HG03025 (cell line): ENCODE data around the gene SMTNL2.

ENCODE experiments used
- ATAC-seq: cut with Tn5 transposase; IDR thresholded peaks from one replicate; pipeline ENCODE4 v1.9.1; 2021; ENCODE audit warnings: mild to moderate bottlenecking, moderate library complexity; ENCODE audit not compliant: unreplicated experiment, low FRiP score

SMTNL2 gene

DNA sequence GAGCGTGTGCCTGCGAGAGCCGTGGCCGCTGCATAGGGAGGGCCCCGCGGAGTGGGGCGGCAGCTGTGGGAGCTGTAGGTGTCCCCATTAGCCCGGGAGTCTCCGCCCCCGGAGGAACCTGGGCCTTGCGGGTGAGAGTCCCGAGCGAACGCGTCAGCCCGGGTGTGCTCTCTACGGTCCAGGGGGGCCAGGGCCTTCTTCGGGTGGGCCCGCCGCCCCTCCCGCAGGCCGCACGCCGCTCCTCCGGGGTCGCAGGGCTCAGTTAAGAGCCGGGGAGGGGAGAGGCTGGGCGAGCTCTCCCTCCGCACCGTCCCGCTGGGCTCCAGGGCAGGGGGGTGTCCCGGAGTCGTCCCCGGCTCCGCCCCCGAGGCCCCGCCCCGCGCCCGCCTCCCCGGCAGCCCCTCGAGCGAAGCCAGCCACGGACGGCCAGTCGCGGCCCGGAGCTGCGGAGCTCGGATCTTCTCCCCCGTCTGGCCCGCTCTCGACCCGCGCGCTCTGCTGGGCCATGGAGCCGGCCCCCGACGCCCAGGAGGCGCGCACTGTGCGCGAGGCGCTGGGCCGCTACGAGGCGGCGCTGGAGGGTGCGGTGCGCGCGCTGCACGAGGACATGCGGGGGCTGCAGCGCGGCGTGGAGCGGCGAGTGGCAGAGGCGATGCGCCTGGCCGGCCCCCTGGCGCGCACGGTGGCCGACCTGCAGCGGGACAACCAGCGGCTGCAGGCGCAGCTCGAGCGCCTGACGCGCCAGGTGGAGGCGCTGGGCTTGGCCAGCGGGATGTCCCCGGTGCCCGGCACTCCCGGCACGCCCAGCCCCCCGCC, at the start of gene SMTNL2:
Gene SMTNL2 (plus strand): TSS at position 429 of the 816 bp plus-strand sequence. CDS start 77 bp downstream, at position 506.
- no peak for ATAC-seq

DNA sequence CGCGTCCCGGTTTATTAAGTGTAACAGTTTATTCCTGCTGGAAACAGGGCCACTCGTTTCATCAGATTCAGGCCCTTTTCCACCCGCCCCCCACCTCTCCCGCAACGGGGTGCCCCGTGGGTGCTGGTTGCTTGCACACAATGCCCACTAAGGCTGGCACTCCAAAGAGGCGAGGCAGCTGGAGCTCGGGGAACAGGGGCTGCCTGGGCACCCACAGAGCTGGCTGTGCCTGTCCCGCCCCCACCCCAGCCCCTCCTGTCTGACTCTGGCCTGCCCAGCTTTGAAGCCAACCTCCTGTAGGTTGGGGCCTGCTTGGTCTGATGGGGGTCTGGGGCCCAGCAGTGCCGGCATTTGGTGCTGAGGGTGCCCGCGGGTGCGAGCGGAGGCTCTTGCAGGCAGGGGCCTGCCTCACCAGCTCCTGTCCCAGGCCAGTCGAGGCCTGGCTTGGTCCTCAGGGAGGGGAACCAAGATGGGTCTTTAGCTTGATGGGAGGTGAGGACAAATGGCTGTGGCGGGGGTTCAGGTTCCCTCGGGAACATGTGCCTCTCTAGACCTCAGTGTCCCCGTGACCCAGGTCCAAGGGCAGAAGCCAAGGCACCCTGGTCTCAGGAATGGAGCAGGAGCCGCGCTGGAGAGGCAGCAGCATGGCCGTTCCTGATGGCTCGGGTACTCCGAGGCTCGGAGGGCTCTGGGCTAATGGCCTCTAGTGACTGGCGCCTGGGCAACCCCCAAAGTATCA, 49.2 kb upstream of the SMTNL2 start:
- no peak for ATAC-seq

DNA sequence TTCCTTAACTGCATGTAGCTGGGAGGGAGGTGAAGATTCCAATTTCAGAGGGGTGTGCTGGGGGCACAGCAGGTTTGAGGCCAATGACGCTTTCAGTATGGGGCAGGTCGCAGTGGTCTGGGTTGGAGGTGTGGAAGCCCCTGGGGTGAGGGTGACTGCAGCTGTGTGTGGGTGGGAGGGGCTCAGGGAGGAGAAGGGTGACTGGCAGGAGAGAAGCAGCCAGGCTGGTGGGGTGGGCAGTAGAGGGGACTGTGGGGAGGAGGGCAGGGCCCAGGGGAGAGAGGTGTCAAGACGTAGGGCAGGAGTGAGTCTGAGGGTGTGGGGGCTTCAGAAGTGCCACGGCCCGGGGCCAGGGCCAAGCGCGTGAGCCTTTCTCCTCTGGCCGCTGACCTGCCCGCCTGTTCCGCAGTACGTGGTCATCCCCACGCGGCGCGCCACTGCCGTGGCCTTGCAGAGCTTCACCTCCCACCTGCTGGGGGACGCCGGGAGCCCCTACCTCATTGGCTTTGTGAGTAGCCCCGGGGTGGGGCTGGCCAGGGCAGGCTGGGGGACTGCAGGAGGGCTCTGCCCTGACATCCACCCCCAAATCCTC, 48.6 kb upstream of the SMTNL2 start:
- no peak for ATAC-seq

DNA sequence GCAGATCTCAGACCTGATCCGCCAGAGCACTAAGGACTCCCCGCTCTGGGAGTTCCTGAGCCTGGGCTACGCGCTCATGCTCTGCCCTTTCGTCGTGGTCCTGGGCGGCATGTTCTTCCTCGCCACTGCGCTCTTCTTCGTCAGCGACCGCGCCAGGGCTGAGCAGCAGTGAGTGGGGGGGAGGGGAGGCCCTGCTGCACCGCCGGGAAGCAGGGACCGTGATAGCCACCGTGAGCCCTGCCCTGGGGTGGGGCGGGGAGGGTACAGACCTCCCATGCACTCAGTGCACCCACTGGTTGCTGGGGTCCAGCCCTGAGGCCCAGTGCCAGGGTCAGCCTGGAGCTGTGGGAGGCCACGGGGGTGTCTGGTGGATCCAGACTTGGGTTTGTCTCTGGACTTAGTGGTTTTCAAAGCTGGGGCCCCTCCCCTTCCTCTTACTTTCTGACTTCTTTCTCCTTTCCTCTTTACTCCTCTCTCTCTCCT, 48.0 kb upstream of the SMTNL2 start:
- no peak for ATAC-seq

DNA sequence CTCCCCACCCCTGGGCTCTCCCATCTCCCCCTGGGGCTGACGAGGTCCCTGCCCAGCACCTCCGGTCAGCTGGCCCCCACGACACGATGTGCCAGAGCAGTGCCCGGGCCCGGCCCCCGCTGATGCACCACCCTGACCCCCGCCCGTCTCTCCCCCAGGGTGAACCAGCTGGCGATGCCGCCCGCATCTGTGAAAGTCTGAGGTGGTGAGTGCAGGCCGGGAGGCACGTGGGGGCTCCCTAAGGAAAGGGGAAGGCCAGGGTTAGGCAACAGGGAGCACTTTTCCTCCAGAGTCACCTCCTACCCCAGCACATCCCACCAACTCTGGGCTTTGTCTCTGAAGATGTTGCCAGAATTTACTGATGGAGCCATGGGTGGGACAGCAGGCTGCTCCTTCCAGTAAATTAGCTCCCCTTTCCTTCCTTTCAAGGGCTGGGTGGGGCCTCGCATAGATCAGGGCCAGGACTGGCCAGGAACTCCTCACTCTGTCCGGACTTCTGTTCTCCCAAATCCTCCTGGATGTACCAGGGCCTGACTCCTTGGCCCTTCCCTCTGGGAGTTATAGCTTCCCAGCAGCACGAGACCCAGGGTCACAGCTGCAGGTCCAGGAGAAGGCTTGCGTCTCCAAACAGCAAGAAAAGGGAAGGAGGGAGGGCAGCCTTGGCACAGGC, 47.5 kb upstream of the SMTNL2 start:
- no peak for ATAC-seq

DNA sequence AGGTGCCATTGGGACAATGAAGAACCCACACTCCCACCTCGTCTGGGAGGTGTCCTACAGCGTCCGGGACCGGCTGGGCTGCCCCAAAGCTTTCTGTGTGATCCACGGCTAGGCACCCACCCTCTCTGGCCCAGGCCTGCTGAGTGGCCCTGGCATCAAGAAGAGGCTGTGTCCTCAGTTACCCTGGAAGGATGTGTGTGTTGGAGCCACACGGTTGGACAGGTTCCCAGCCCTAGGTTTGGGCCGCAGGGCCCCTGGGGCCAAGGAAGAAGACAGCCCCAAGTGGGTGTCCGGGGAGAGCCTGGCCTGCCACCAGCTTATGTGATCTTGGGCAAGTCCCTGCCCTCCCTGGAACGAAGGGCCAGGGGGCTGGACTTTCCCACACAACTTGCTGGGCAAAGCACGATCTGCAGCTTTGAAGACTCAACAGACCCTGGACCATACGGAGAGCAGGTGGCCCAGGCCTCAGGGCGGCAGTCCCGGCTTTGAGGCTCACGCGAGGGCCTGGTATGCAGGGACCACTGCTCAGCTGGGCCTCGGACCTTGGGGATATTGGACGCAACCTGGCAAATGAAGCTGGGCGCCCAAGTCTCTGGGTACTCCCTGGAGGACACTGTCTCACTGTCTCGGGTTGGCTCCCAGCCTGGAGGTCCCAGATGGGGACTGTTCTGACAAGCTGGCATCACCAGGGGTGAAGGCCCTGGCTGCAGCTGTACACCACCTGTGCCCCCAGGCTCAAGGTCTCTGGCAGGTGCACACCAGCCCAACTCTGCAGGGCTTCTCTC, 46.7 kb upstream of the SMTNL2 start:
- ATAC-seq: no peak

DNA sequence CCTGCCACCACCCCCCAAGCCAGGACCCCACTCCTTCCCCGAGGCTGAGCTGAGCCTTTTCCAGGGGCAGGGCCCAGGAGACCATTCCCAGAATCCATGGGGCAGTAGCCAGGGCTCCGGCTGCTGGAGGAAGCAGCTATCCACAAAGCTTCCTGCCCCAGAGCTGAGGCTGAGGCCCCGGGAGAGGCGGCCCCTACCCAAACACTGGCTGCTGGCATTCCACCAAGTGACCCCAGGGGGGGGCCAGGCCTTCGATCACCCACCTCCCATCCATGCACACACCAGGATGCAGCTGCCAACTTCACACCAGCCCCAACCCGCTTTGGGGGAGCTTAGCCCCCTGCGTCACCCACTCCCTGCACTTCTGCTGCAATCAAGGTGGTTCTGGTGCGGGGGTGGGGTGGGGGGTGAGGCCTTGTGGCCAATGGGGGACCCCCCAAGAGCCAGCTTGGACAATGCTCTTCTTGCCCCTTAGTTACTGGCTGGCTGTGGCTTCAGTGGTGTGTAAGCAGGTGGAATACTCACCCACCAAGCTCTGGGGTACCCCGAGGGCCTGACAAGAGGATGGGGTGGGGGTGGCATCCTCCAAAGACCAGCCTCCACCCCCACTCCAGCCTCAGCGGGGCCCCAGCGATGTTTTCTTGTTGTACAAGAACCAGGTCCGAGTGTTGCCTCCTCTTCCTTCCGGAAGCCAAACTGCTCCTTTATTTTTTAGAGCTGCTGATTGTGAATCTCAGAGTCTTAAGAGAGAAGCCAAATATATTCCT, 45.9 kb upstream of the SMTNL2 start:
- ATAC-seq: no peak

DNA sequence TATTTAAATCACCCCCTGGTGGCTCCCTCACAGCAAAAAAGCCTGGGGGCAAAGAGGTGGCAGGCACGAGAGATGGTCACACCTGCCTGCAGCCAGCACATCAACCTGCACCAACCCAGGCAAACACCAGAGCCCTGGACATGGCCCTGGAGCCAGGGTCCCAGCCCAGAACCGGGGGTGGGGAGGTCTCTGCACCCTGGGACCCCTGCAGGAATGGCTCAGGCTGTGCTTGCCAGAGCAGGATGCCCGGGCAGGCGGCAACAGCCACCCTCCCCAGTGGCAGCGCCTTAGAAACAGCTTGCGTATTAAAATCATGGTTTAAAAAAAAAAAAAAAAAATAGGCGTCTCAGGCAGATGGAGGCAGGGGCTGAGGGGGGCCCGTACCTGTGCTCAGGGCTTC, 45.3 kb upstream of the SMTNL2 start:
- ATAC-seq: no peak

DNA sequence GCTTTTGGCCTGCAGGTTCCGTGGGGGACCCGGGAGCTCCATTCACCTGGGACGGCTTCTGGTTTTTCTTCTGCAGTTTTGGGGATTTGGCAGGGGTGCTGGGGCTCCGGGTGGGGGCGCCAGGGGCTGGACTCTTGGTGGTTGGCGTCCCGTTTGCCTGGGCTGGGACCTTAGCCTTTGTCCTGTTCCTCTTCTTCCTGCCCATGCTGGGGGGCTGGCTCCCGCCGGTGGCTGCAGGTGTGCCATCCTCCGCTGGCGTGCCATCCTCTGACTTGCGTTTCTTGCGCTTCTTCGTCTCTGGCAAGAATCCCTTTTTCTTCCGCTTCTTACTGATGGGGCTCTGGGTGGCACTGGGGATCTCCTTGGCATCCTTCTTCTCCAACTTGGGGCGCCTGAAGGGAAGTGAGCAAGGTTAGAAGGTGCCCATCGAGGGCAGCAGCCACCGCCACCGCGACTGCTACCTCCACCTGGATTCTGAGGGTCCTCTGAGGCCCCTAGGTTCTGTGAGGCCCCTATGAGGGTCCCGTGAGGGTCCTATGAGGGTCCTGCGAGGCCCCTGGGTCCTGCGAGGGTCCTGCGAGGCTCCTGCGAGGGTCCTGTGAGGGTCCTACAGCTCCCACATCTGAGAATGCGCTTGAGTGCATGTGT, 44.6 kb upstream of the SMTNL2 start:
- ATAC-seq: no peak

DNA sequence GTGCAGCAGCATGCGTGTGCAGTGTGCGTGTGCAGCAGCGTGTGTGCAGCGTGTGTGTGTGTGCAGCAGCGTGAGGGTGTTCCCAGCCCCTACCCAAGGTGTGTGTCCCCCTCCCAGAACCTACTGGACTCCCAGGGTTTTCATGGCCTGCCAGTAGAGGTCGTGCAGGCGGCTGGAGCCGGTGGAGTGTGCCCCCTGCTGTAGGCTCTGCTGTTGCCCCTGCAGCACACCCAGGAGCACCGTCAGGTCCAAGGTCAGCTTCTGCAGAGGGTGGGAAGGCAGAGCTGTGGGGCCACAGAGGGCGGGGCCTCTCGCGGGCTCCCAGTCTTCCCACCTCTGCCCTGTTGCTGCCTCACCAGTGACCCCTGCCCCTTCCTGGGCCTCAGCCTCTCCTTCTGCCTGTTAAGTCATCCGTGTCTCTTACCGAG, 44.1 kb upstream of the SMTNL2 start:
- ATAC-seq: no peak

DNA sequence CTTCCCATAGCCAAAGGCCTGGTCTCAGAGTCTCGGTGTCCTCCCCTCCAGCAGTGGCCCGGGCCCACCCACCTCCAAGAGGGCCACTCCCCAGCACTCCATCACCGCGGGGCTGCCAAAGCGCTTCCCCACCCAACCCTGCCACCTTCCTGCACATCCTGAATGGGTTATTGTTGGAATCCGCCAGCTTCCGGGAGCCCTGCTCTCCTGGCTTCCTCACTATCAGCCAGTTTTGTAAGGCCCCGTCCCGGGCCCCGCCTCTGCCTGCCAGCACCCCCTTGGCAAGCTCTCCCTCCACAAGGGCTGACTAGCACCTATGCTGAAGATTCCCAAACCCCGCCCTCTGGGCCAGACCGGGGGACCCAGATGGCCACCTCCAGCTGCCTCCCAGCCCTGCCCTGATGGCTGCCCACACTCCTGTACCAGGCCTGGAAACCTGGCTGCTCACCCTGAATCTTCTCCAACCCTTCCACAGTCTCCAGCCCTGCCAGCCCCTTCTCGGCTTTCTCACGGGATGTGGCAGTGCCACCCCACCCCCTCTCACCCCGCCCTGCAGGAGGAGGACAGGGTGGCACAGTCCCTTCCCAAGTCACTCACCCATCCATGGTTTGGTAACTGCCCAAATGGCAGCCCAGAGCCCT, 43.5 kb upstream of the SMTNL2 start:
- ATAC-seq: no peak

DNA sequence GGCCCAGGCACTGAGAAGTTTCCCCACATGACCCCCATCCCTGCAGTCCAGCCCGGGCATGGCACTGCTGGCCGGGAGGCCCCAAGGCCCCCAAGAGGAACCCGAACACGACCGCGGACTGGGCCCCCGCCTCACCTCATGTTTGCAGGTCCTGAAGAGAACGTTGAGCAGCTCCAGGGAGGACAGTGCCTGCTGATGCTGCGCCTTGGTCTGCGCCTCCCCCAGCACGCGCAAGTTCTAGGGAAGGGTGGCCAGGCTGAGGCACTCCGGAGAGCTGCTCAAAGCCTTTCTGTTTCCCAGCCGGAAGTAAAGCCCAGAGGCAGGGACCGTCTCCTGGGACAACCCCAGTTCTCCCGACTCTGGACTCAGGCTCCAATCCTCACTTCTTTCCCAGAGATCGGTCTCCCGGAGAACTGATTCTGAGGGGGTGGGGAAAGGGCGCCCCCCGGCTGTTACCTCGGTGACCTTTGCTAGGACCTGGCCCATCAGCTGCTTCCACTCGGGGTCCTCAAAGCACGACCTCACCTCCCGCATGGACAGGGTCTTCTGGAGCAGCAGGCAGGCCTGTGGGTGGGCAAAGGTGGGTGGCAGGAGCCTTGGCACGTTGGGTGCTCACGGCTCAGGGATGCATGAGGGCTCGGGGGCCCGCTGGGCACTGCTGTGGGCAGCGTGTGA, 42.9 kb upstream of the SMTNL2 start:
- no peak for ATAC-seq

DNA sequence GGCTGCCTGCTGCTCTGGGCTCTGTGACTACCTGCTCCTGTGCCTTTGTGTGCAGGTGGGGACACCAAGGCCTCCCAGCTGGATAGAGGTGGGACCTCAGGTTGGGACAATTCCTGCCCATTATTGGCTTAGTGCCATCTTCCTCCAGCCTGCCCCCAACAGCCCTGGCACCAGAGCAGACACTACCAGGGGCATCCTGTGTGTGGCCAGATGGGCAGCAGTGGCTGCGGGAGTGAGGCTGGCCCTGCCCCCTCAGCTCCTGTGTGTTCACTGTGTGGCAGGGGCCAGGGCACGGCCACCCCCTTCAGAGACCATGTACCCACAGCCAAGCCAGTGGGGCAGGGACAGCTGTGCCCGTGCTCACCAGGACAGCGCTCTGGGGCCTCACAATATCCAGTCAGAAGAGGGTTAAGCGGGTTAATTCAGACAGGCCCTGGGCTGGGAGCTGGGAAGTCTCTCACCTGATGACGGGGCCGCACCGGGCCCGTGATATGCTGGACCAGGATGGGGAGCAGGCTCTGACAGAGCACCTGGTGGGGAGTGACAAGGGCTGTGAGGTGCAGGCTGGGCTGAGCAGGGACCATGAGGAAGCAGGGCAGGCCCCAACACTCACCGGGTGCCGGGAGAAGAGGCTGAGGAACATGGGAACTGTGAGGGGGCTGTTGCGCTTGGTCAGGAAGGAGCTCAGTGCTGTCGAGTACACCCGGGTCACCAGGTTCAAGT, 42.2 kb upstream of the SMTNL2 start:
- ATAC-seq: no peak

DNA sequence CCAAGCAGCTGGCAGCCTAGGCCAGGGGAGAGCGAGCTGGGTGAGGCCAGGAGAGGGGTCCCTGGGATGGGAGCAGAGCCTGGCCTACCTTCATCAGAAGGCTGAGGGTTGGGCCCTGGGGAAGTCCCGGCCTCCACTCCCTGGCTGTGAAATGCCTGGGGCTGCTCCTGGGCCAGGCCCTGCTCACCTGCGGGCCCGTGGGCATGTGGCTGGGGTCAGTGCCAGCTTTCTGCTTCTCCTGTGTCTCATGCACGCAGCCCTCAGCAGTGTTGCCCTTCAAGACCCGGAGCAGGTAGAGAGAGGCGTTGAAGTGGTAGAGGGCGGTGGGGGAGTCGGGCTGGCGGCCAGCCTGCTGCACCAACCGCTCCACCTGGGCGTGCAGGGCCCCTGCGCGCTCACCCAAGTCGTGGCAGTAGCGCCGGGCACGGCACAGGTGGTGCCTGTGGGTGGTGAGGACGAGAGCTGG, 41.6 kb upstream of the SMTNL2 start:
- no peak for ATAC-seq

DNA sequence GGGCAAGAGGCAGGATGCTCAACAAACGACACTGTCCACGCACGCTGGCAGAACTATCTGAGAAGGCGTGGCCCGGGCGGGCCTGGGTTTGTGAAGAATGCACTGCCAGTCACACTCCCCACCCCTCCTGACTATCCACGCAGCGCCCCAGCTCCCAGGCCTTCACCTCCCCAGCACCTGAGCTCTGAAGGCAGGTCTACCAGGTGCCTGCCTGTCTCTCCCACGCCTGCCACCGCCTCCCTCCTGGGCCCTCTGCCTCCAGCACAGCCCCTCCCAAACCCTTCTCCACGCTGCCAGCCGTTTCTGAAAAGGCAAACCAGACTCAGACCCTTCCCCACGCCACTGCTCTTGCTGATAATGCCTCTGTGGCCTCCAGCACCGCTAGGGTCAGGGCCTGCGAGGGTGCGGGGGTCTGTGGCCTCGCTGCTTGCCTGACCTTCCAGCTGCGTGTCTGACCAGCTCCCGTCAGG, 40.7 kb upstream of the SMTNL2 start:
- ATAC-seq: no peak

DNA sequence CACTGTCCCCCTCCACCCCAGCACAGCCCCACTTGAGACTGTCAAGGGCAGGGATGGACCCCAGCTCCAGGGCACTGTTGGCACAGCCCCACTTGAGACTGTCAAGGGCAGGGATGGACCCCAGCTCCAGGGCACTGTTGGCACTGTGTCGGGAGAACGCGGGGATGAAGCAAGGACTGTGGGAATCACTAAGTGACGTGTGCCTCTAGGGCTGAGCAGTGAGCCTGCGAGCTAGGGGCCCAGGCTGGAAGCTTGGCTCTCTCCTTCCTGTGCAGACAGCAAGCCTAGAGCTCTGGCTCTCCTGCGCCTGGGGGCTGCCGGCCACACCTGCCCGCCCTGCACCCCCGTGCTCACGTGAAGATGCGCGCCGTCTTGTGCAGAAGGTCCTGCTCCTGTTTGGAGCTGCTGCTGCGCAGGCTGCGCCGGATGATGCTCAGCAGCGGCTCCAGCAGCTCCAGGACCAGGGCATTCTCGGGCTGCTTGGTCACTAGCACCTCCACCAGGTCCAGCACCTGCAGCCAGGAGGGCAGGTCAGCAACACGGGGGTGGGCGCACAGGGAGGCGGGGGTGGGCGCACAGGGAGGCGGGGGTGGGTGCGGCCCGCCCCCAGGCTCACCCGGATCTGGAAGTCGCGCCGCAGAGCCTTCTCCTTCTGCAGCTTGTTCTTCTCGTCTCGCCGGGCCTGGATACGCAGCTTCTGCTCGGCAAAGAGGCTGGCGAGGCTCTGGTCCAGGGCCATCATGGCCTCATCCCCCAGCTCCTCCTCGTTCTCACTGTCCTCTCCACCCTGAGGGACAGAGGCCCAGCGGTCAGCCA, 40.0 kb upstream of the SMTNL2 start:
- no peak for ATAC-seq
